ENCODE measurements around the gene KCNB1.

Gene KCNB1

DNA sequence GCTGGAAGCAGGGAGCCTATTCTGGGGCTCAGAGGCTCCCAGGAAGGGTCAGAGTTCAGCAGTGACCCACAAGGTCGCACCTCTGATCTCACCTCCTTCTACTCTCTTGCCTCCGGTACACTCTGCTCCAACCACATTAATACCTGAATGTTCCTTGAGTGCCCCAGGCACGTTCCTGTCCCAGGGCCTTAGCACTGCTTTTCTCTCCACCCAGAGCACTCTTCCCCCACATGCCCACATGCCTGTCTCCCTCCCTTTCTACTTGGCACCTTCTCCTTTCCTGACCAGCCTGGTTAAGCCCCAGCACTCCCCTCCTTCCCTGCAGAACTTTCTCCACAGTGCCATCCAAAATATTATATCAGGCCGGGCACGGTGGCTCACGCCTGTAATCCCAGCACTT is 13.4 kb downstream of the KCNB1 start:
- no peak for DNase-seq (ENCODE audit: low read depth, low spot score)

DNA sequence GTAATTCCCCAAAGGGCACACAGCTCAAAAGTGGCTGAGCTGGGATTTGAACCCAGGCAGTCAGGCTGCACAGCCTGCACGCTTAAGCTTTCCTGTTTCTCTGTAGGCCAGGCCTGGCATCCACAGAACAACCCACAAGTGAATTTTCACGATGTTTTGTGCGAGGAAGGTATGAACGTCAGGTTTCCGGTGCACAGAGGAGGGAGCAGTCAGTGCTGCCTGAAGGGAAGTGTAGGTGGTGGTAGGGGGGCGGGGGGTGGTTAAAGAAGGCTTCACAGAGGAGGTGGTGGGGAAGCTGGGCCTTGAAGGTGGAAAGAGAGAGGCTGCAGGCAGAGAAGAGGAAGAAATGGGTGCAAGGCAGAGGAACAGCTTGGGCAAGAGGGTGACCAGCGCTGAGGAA is 14.1 kb downstream of the KCNB1 start:
- no peak for DNase-seq (ENCODE audit: low read depth, low spot score)

GRCh38 chr20:49466114-49466912 is 16.2 kb downstream of the KCNB1 start:
- DNase-seq (ENCODE audit: low read depth, low spot score), result no peak

DNA sequence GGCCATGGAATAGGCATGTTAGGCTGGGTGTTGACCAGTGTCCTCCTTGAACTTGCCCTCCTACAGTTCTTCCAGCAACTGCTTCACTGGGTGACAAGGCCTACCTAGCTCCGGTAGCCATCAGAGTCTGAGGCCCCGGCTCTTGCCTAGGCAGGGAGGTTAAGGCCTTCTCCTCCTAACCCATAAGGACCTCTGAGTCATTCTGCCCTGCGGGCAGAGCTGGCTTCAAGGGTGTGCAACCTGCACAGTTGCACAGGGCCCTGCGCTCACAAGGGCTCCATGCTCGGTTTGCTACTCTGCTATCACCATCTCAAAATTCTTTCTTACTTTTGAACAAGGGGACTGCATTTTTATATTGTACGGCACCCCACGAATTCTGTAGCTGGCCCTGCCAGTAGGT is 17.9 kb downstream of the KCNB1 start:
- no peak for DNase-seq (ENCODE audit: low read depth, low spot score)

DNA sequence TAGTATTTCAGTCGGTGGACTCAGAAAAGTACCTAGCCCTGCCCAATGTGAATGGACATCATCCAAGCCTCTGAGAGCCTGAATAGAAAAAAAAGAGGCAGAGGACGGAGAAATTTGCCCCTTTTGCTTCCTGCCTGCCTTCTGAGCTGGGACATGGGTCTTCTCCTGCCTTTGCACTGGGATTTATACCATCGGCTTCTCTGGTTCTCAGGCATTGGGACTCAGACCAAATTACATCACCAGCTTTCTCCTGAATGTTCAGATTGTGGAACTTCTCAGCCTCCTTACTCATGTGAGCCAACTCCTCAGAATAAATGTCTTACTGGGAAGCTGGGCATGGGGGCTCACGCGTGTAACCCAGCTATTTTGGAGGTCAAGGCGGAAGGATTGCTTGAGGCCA is 19.8 kb downstream of the KCNB1 start:
- DNase-seq (ENCODE audit: low read depth, low spot score), result no peak

- DNase-seq (ENCODE audit: low read depth, low spot score), result no peak
Observed at GRCh38 chr20:49461894-49462620, 20.4 kb downstream of the KCNB1 start.

DNA sequence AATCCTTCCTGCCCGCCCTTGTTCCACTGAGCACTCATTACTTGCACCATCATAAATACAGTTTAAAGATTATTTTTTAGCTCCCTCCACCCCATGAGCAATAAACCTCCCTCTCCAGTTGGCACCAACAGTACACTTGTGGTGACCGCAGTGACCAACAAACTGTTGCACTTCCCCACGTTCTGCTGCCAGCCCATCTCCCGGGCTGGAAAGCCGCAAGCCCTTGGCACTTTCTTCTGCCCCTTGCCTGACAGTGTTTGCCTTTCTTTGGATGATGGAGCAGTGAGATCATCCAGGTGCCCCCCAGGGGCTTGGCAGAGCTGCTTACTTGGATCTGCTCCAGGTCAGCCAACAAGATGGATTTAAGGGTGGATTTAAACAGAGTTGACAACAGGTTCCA is 21.6 kb downstream of the KCNB1 start:
- DNase-seq (ENCODE audit: low read depth, low spot score), result no peak

DNA sequence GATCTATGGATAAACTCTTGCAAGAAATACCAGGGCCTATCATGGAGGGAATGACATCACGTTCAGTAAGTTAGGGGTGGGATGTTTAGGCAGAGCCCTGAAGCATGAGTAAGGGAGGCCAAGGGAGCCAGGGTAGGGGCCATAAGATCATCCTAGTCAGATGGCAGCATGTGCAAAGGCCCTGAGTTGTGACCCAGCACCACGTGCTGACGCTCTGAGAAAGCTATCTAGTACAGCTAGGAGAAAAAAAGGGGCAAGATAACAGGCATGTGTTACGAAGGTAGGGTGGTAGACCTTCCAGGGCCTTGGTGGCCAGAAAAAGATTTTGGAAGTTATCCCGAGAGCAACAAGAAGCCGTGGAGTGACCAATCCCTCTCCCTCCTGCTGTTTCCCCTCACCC is 22.3 kb downstream of the KCNB1 start:
- DNase-seq (ENCODE audit: low read depth, low spot score), result no peak

- no peak for DNase-seq (ENCODE audit: low read depth, low spot score)
Observed at GRCh38 chr20:49459684-49460083, 22.8 kb downstream of the KCNB1 start.

- no peak for DNase-seq (ENCODE audit: low read depth, low spot score)
Observed at GRCh38 chr20:49457444-49457843, 25.0 kb downstream of the KCNB1 start.

GRCh38 chr20:49456646-49457045 is 25.8 kb downstream of the KCNB1 start:
- DNase-seq (ENCODE audit: low read depth, low spot score), result no peak

GRCh38 chr20:49455691-49456090 is 26.8 kb downstream of the KCNB1 start:
- DNase-seq (ENCODE audit: low read depth, low spot score), result no peak

GRCh38 chr20:49452011-49452482 is 30.4 kb downstream of the KCNB1 start:
- DNase-seq (ENCODE audit: low read depth, low spot score), result no peak

DNA sequence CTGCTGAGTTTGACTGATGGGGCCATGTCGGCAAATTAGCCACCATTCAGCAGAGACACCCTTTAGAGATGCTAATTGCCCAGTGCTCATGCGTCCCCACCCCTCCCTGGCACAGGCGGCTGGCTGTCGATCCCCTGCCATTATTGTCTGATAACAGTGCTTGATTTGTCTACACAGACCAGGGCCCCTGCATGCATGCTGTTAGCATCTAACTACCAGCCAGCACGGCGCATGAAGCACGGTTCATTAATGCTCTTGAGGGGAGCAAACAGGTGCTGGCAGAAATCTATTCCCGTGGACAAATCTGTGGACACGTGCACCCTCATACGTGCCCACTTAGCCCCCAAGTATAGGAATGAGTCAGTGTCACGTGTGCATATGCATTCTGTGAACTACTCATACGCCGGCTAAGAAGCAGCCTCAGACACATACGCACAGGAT is 32.2 kb downstream of the KCNB1 start:
- DNase-seq (ENCODE audit: low read depth, low spot score), result no peak

DNA sequence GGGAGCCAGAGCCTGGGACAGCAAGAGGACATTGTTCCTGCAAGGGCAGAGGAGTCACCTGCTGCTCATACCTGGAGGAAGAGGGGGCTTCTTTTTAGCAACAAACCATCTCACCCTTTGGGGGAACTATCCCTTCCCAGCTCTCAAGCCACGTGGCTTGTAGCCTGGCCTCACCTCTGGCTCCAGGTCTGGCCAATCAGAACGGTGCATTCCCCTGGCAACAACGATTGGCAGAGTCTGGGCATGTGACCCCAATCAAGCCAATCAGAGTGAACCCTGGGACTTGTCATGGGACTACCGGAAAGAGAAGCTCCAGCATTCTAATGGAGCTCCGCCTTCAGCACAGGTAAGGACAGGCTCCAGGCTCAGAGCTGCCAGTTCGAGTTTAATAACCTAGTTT is 33.6 kb downstream of the KCNB1 start:
- DNase-seq (ENCODE audit: low read depth, low spot score), result peak; percentile 54

DNA sequence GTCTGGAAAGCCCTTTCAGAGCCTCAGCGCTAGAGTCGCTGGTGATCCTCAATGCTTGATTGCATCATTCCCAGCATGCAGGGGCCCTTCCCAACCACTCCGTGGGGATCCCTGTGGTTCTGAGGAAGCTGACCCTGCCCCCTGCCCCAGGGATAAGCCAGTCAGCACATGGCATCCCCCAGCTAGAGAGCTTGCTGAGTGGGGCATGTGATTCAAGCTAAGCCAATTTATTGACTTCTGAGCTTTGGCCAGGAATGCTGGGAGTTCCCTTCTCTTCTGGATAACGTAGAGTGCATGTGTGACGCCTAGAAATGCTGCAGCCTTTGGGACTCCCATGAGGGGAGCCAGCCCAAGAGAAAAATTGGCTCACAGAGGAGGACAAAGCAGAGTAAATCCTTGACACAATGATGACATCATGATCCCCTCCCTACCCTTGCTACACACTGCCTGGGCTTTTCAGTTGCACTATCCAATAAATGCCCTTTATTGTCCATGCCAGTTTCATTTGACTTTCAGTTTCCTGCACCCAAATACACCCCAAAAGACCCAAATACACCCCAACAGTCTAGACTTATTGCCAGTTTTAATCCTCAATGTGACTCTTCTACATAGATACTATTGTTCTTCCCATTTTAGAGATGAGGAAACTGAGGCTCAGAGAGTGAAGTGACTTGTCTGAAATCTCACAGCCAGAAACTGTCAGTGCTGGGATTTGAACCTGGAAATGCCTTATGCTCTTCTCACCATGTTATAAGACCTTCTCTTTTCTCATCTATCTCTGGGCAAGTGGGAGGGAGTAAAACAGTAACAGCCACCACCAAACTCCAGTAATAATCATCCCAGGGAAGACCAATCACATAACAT is 34.3 kb downstream of the KCNB1 start:
- DNase-seq (ENCODE audit: low read depth, low spot score), result no peak

- no peak for DNase-seq (ENCODE audit: low read depth, low spot score)
Observed at GRCh38 chr20:49447364-49447763, 35.1 kb downstream of the KCNB1 start.

DNA sequence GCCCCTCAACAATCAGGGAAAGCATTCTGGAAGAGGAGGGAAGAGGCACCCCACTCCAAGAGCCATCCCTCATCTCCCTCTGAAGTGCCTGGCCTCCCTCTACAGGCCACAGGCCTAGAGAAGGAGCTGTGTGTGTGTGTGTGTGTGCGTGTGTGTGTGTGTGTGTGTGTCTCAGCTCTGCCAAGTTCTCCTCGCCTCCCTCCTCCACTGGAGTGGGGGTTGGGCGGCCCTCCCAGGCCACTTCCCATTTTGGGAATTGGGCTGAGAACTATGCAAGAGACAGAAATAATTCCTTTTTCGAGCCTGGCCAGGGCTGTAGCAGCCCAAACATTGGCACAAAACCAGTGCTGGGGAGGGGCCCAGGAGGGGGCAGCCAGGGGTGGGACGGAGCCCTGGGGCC is 35.7 kb downstream of the KCNB1 start:
- peak; percentile 30 for DNase-seq (ENCODE audit: low read depth, low spot score)

DNA sequence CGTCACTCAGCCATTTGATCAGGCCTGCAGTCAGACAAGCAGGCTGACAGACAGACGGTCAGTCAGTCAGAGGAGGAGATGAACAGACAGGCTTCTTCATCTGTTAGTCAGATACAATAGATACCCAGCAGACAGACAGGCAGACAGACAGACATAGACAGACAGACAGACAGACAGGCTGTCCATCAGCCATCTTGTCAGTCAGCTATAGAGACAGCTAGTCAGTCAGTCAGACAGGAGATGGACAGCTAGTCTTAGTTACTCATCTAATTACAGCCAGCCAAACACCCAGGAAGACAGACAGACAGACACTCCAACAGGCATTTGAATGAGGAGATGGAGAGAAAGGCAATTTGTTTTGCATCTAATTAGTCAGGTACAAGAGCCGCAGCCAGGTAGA is 36.4 kb downstream of the KCNB1 start:
- DNase-seq (ENCODE audit: low read depth, low spot score), result no peak

DNA sequence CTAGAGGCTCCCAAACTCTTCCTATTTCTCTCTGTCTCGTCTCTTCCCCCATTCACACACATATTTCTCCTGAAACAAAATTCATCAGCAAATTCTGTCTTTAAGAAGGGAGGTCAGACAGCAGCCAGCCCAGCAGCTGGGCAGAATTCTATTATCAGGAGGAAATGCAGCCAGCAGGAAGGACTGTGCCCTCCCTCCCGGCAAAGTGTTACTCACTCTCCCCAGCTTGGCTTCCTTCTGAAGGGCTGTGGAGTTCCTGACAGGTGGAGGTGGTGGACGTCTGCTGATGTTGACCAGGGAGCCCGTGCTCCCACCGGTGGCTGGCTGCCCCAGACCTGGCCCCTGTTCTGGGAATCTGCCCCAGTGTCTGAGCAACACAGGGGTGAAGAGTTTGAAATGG is 37.3 kb downstream of the KCNB1 start:
- no peak for DNase-seq (ENCODE audit: low read depth, low spot score)

- no peak for DNase-seq (ENCODE audit: low read depth, low spot score)
Observed at GRCh38 chr20:49444553-49444990, 37.9 kb downstream of the KCNB1 start.

- no peak for DNase-seq (ENCODE audit: low read depth, low spot score)
Observed at GRCh38 chr20:49437057-49437456, 45.4 kb downstream of the KCNB1 start.
